Common myeloid progenitor, CD34-positive (primary cell): ENCODE measurements around the gene MAPRE3.

ENCODE experiments used
- CTCF ChIA-PET: fragments of 350-600 bp; sonication (Branson Sonifier 250); formaldehyde crosslinking; loops from one replicate; lab custom pipeline; 2021; ENCODE audit warnings: antibody characterized with exemption; lab: Charles Lee
- POLR2A ChIA-PET: fragments of 350-600 bp; sonication (Branson Sonifier 250); formaldehyde crosslinking; loops from one replicate; lab custom pipeline; 2021; ENCODE audit warnings: antibody characterized with exemption; lab: Charles Lee
- DNase-seq, 3 donors: peaks; one replicate each; pipeline versions ENCODE4 v3.0.0 to v3.0.0-alpha.2; 2013
- H3K27ac ChIP-seq, 2 experiments: 1 replicate in 1 of 2; 2 replicates in 1 of 2; pipeline ENCODE4 v1.7.0; 2013; ENCODE audit warnings: inconsistent platforms in 2 of 2, low read length in 2 of 2, mild to moderate bottlenecking in 2 of 2, low read depth in 1 of 2, moderate library complexity in 1 of 2; ENCODE audit not compliant: severe bottlenecking in 2 of 2, insufficient read depth in 1 of 2, poor library complexity in 1 of 2
- H3K27me3 ChIP-seq, 5 experiments: replicated peaks in 2 of 5; 1 replicate in 3 of 5; 2 replicates in 2 of 5; pipeline versions ENCODE4 v1.6.1 to v1.7.0; 2013; ENCODE audit warnings: low read length in 4 of 5, mild to moderate bottlenecking in 2 of 5, moderate library complexity in 2 of 5, inconsistent platforms in 1 of 5; ENCODE audit not compliant: insufficient read depth in 5 of 5, control insufficient read depth in 4 of 5
- H3K36me3 ChIP-seq, 4 experiments: 1 replicate in 2 of 4; 2 replicates in 2 of 4; pipeline versions ENCODE4 v1.6.1 to v1.7.0; 2013; ENCODE audit warnings: low read length in 3 of 4, control low read depth in 1 of 4, mild to moderate bottlenecking in 1 of 4; ENCODE audit not compliant: control insufficient read depth in 4 of 4, insufficient read depth in 4 of 4
- H3K4me1 ChIP-seq, 4 experiments: 1 replicate in 3 of 4; 2 replicates in 1 of 4; pipeline versions ENCODE4 v1.6.1 to v1.7.1; 2013; ENCODE audit warnings: low read length in 3 of 4, mild to moderate bottlenecking in 3 of 4, control low read depth in 1 of 4, inconsistent platforms in 1 of 4, moderate library complexity in 1 of 4; ENCODE audit not compliant: control insufficient read depth in 4 of 4, insufficient read depth in 4 of 4; ENCODE audit errors: control extremely low read depth in 1 of 4
- H3K4me3 ChIP-seq, 7 experiments: 1 replicate in 4 of 7; 2 replicates in 3 of 7; pipeline versions ENCODE4 v1.5.1 to v1.7.0; 2013; ENCODE audit warnings: mild to moderate bottlenecking in 7 of 7, low read length in 6 of 7, moderate library complexity in 6 of 7, inconsistent platforms in 2 of 7, low read depth in 2 of 7, control low read depth in 1 of 7; ENCODE audit not compliant: insufficient read depth in 4 of 7, control insufficient read depth in 1 of 7; ENCODE audit errors: extremely low read depth in 1 of 7
- H3K9me3 ChIP-seq, 5 experiments: 1 replicate in 4 of 5; 2 replicates in 1 of 5; pipeline versions ENCODE4 v1.6.1 to v1.7.1; 2013; ENCODE audit warnings: low read length in 4 of 5, mild to moderate bottlenecking in 2 of 5, inconsistent platforms in 1 of 5, low read depth in 1 of 5, moderate library complexity in 1 of 5; ENCODE audit not compliant: control insufficient read depth in 4 of 5, insufficient read depth in 2 of 5; ENCODE audit errors: control extremely low read depth in 1 of 5
- whole genome bisulfite sequencing: methylation state at CpG from one replicate; pipeline ENCODE4 v1.1.5; 2013; ENCODE audit not compliant: insufficient coverage; 5-methylcytosine and 5-hydroxymethylcytosine counted together

Gene MAPRE3

DNA sequence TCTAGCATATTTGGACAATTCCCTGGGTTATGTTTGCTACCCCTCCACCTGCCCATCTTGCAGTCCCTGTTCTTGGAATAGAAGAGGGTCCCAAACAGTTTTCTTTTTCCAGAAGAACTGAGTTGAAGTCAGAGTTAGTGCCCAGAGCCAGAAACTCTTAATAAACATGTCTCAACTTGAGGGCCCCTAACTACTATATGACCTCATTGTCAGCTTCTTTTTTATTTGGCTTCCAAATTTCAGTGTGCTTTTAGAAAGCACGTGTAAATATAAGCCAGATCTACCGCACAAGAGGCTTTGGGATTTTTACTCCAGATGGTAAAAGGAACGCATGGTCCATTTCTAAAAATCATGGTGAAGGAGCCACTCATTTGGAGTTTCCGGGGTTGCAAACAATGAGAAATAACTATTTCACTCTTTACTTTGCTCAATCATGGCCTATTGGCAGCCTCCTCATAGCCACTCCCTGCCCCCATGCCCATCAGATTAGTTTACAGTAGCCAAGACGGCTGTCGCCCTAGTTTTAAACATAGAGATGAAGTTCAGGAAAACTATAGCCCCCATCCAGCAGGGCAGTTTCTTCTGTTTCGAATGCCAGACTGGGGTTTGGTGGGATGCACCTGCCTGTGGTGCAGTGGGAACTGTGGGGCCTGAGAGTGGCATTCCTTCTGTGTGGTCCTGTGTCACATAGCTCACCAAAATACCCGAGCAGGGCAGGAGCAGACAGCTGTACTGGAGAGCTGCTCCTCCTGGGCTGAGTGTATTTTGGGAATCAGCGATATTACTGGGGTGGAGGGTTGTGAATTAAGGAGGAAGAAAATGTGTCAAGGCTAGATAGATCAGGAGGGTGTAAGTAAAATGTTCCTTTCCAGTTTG lies 1.7 kb downstream of the MAPRE3 start:
- Histone ChIP-seq H3K27me3 (peaks cover 0 to 32% (median 0%) of the 10 kb centered on the region in 5 experiments), H3K4me1 (peaks cover 0 to 25% (median 17%) of the 10 kb centered on the region in 4 experiments), H3K4me3 (no peak overlapping the region), H3K9me3 (no peaks in the 10 kb centered on the region), H3K27ac (peak overlapping the region in 1 of 2 experiments; percentile 31), H3K36me3 (no peaks in the 10 kb centered on the region)
- 100% methylated on average over 9 of the region's 9 CpGs for WGBS
- CTCF ChIA-PET = interaction anchor here (0.7 to 1.2 kb wide), 6 partner anchors 10 to 125 kb away, joined by 3 to 4 read pairs (median 3); no protein-coding TSS in a partner anchor
- POLR2A ChIA-PET = interaction anchor here (1.2 kb wide), 1 partner anchor 10 kb away, joined by 4 read pairs; no protein-coding TSS in a partner anchor
- no peak for DNase-seq

DNA sequence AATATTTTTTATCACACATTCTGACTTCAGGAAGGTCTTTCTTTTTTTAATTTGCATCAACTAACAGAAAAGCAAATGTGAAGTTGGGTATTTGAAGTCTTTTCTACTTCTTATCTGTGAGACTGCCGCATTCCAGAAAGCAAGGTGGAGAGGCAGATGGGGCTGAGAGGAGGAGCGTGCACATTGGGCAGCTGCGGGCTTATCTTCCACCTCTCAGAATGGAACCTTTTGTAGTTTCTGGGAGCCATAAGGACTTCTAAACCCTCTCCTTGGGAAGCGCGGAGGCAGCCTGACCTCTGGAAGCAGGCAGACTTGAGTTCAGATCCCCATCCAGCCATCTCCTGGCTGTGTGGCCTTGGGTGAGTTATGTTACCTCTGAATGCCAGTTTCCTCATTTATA lies 3.9 kb downstream of the MAPRE3 start:
- 87% methylated on average over 3 of the region's 5 CpGs for WGBS
- Histone ChIP-seq H3K27ac (no peak overlapping the region), H3K4me1 (peaks cover 0 to 32% (median 21%) of the 10 kb centered on the region in 4 experiments), H3K4me3 (no peak overlapping the region), H3K36me3 (no peaks in the 10 kb centered on the region), H3K9me3 (no peaks in the 10 kb centered on the region), H3K27me3 (peaks cover 0 to 22% (median 0%) of the 10 kb centered on the region in 5 experiments)
- CTCF ChIA-PET = interaction anchor here (2.6 kb wide), 1 partner anchor 12 kb away, joined by 7 read pairs; no protein-coding TSS in a partner anchor
- DNase-seq = peak in 1 of 3 donors; percentile 21
- POLR2A ChIA-PET = no interaction called here

DNA sequence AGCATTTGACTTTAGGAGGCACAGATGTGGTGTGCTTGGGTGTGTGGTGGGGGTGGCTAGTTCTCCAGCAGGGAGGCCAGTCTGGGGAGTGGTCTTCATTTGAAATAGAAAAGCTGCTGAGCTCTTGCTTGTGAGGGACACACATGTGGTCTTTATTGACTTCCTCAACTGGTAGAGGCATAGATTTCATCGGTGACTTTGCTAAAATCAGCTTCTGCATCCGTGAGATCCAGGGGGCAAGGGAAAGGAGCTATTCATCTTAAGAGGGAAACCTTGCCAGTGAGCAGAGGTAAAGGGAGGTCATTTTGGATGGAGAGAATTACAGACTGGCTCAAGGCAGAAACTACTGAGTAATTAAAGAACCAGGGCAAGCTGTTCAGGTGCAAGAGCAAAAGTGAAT lies 4.7 kb downstream of the MAPRE3 start:
- 0% methylated on average over 2 of the region's 2 CpGs for WGBS
- ChIA-PET CTCF (interaction anchor here (0.7 to 2.6 kb wide), 7 partner anchors 9 to 42 kb away, joined by 3 to 8 read pairs (median 5); no protein-coding TSS in a partner anchor), POLR2A (no interaction called here)
- H3K4me1 ChIP-seq = peaks cover 0 to 27% (median 19%) of the 10 kb centered on the region in 4 experiments
- H3K27me3 ChIP-seq = peaks cover 0 to 20% (median 0%) of the 10 kb centered on the region in 5 experiments
- peak in 2 of 3 donors; percentile 78 for DNase-seq
- H3K9me3 ChIP-seq = no peaks in the 10 kb centered on the region
- H3K27ac ChIP-seq = no peak overlapping the region
- H3K4me3 ChIP-seq = no peak overlapping the region
- H3K36me3 ChIP-seq = no peaks in the 10 kb centered on the region

DNA sequence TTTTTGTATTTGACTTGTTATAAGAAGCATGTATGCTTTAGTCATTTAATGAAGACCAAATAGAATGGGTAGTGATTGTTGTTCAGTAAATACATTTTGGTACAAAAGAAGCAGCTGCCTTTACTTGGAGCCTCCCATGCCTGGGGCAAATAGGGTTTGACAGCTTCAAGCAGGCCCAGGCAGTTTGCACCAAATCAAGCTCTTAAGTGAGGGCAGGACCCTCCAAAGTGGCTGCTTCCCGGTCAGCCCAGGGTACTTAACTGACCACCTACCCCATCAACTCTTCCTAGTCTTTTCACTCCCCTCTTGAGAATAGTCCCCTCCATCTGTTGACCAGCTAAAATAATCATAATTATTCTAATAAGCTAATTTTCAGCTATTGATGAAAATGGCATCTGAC lies 5.2 kb downstream of the MAPRE3 start:
- Histone ChIP-seq H3K9me3 (no peaks in the 10 kb centered on the region), H3K4me3 (no peak overlapping the region), H3K27ac (no peak overlapping the region), H3K4me1 (peaks cover 0 to 23% (median 15%) of the 10 kb centered on the region in 4 experiments), H3K27me3 (peaks cover 0 to 19% (median 0%) of the 10 kb centered on the region in 5 experiments), H3K36me3 (no peaks in the 10 kb centered on the region)
- 100% methylated on average over 1 of the region's 1 CpG for WGBS
- CTCF ChIA-PET = interaction anchor here (0.7 to 2.6 kb wide), 10 partner anchors 9 to 72 kb away, joined by 3 to 8 read pairs (median 5); no protein-coding TSS in a partner anchor
- DNase-seq = no peak
- POLR2A ChIA-PET = no interaction called here

DNA sequence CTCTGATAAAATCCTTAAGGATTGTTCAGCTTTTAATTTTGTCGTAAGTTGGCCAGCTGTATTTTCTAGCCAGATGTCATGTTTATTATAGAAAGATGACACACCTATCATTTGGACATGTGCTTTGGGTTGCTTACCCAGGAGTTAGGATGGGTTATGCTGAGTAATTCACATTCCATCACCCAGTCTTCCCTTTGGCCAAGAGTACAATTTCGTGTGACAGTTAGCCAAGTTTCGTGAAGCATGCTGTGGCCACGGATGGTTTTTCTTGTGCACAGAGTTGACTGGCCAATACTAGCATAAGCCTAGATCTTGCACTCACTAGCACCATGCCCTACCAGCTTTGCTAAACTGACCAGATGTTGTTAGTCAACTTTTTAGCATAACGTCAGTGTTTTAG lies 5.8 kb downstream of the MAPRE3 start:
- Histone ChIP-seq H3K27me3 (peaks cover 0 to 17% (median 0%) of the 10 kb centered on the region in 5 experiments), H3K27ac (no peak overlapping the region), H3K36me3 (no peaks in the 10 kb centered on the region), H3K4me3 (no peak overlapping the region), H3K4me1 (peaks cover 0 to 19% (median 11%) of the 10 kb centered on the region in 4 experiments), H3K9me3 (no peaks in the 10 kb centered on the region)
- WGBS = 96% methylated on average over 4 of the region's 5 CpGs
- no peak for DNase-seq
- CTCF ChIA-PET = interaction anchor here (0.7 to 2.6 kb wide), 10 partner anchors 8 to 93 kb away, joined by 3 to 8 read pairs (median 5); no protein-coding TSS in a partner anchor
- POLR2A ChIA-PET = no interaction called here

DNA sequence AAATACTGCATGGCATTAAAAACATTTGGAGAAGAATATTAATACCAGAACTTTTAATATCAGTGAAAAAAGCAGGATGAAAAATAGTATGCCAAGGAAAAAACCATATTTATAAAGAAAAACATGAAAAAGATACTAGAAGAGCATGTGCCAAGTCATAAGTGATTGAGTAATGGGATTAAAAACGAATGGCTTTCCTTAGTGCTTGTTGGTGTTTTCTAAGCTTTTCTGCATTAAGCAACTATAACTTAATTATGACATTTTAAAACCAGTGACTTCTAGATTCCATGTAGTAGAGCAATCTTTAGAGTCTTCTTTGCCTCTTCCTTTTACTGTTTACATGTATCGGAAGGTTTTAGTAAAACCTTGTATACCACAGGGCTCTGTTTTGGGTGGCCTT lies 6.6 kb downstream of the MAPRE3 start:
- H3K4me1 ChIP-seq = peaks cover 0 to 20% (median 10%) of the 10 kb centered on the region in 4 experiments
- no peaks in the 10 kb centered on the region for H3K36me3 ChIP-seq
- H3K27ac ChIP-seq = no peak overlapping the region
- ChIA-PET POLR2A (interaction anchor here (0.6 kb wide), 1 partner anchor 43 kb away, joined by 3 read pairs; no protein-coding TSS in a partner anchor), CTCF (interaction anchor here (0.6 to 2.3 kb wide), 7 partner anchors 9 to 94 kb away, joined by 3 to 6 read pairs (median 3); no protein-coding TSS in a partner anchor)
- no peaks in the 10 kb centered on the region for H3K9me3 ChIP-seq
- H3K4me3 ChIP-seq = no peak overlapping the region
- no peak for DNase-seq
- H3K27me3 ChIP-seq = peaks cover 0 to 11% (median 0%) of the 10 kb centered on the region in 5 experiments
- 100% methylated on average over 1 of the region's 2 CpGs for WGBS
